Liver (tissue), 9 donors: Measurements from ENCODE around the gene PC. TPM values are rescaled to one million over a fixed set of nuclear protein-coding genes. Genes with fewer than 3 reads are reported as not detected.

Experiments used
- DNase-seq: peaks from one replicate; pipeline ENCODE4 v3.0.0-alpha.2; 2017; ENCODE audit warnings: low spot score
- H3K27ac ChIP-seq, 2 donors: one replicate each; pipeline ENCODE4 v1.7.0; 2013; ENCODE audit warnings: inconsistent platforms in 2 of 2, low read length in 2 of 2, control low read depth in 1 of 2, low read depth in 1 of 2, mild to moderate bottlenecking in 1 of 2
- H3K27me3 ChIP-seq, 4 donors: one replicate each; pipeline versions ENCODE4 v1.6.1 to v1.7.0; 2013; ENCODE audit warnings: low read length in 3 of 4, inconsistent platforms in 1 of 4, mild to moderate bottlenecking in 1 of 4, moderate library complexity in 1 of 4; ENCODE audit not compliant: control insufficient read depth in 4 of 4, insufficient read depth in 4 of 4
- H3K36me3 ChIP-seq, 4 donors: one replicate each; pipeline versions ENCODE4 v1.6.1 to v1.7.0; 2013; ENCODE audit warnings: low read length in 3 of 4, mild to moderate bottlenecking in 3 of 4, low read depth in 1 of 4, moderate library complexity in 1 of 4; ENCODE audit not compliant: control insufficient read depth in 4 of 4, insufficient read depth in 3 of 4
- H3K4me1 ChIP-seq, 4 donors: one replicate each; pipeline versions ENCODE4 v1.6.1 to v1.7.0; 2013; ENCODE audit warnings: low read length in 3 of 4, mild to moderate bottlenecking in 3 of 4, moderate library complexity in 1 of 4; ENCODE audit not compliant: control insufficient read depth in 4 of 4, insufficient read depth in 4 of 4
- H3K4me3 ChIP-seq, 3 donors: one replicate each; pipeline versions ENCODE4 v1.6.1 to v1.7.0; 2013; ENCODE audit warnings: low read length in 3 of 3, control low read depth in 1 of 3, low read depth in 1 of 3, mild to moderate bottlenecking in 1 of 3
- H3K9ac ChIP-seq, 2 donors: one replicate each; pipeline ENCODE4 v1.7.0; 2013; ENCODE audit warnings: low read length in 2 of 2, mild to moderate bottlenecking in 2 of 2, moderate library complexity in 2 of 2, control low read depth in 1 of 2, low read depth in 1 of 2
- H3K9me3 ChIP-seq, 4 donors: one replicate each; pipeline versions ENCODE4 v1.6.1 to v1.7.0; 2013; ENCODE audit warnings: low read length in 3 of 4; ENCODE audit not compliant: control insufficient read depth in 4 of 4
- ATF3 ChIP-seq: IDR thresholded peaks from 2 replicates; pipeline ENCODE4 v1.6.1; 2016; ENCODE audit warnings: antibody characterized with exemption
- CTCF ChIP-seq: fragments of 150-350 bp; IDR thresholded peaks from 2 replicates; pipeline ENCODE4 v1.5.1; 2017; ENCODE audit warnings: improper control_type of control experiment, low read depth, low read length; ENCODE audit not compliant: missing input control
- EGR1 ChIP-seq, 2 donors: IDR thresholded peaks; 2 replicates each; pipeline ENCODE4 v1.6.1; 2016 to 2018; ENCODE audit warnings: antibody characterized with exemption in 2 of 2, low read depth in 2 of 2
- FOXA1 ChIP-seq: IDR thresholded peaks from 2 replicates; pipeline ENCODE4 v1.6.1; 2016; ENCODE audit warnings: antibody characterized with exemption
- FOXA2 ChIP-seq: IDR thresholded peaks from 2 replicates; pipeline ENCODE4 v1.6.1; 2016; ENCODE audit warnings: antibody characterized with exemption
- GABPA ChIP-seq, 2 donors: IDR thresholded peaks in 1 of 2; conservative IDR thresholded peaks in 1 of 2; 2 replicates each; pipeline ENCODE4 v1.6.1; 2016; ENCODE audit warnings: antibody characterized with exemption in 2 of 2, mild to moderate bottlenecking in 1 of 2, moderate library complexity in 1 of 2
- HNF4A ChIP-seq, 2 donors: conservative IDR thresholded peaks; 2 replicates each; pipeline ENCODE4 v1.6.1; 2016; ENCODE audit warnings: antibody characterized with exemption in 2 of 2, mild to moderate bottlenecking in 2 of 2
- HNF4G ChIP-seq: IDR thresholded peaks from 2 replicates; pipeline ENCODE4 v1.6.1; 2016; ENCODE audit warnings: antibody characterized with exemption
- JUND ChIP-seq, 2 donors: IDR thresholded peaks; 2 replicates each; pipeline ENCODE4 v1.6.1; 2016; ENCODE audit warnings: antibody characterized with exemption in 2 of 2
- MAX ChIP-seq: IDR thresholded peaks from 2 replicates; pipeline ENCODE4 v1.6.1; 2016; ENCODE audit warnings: antibody characterized with exemption
- NR2F2 ChIP-seq: IDR thresholded peaks from 2 replicates; pipeline ENCODE4 v1.6.1; 2016; ENCODE audit warnings: antibody characterized with exemption
- RAD21 ChIP-seq, 2 donors: IDR thresholded peaks; 2 replicates each; pipeline ENCODE4 v1.6.1; 2016; ENCODE audit warnings: antibody characterized with exemption in 2 of 2, mild to moderate bottlenecking in 2 of 2
- REST ChIP-seq: IDR thresholded peaks from 2 replicates; pipeline ENCODE4 v1.6.1; 2016; ENCODE audit warnings: antibody characterized with exemption, mild to moderate bottlenecking
- RXRA ChIP-seq, 2 donors: IDR thresholded peaks; 2 replicates each; pipeline ENCODE4 v1.6.1; 2017 to 2018; ENCODE audit warnings: antibody characterized with exemption in 2 of 2, mild to moderate bottlenecking in 1 of 2
- SP1 ChIP-seq: IDR thresholded peaks from 2 replicates; pipeline ENCODE4 v1.6.1; 2018; ENCODE audit warnings: antibody characterized with exemption, mild to moderate bottlenecking
- TAF1 ChIP-seq: conservative IDR thresholded peaks from 2 replicates; pipeline ENCODE4 v1.6.1; 2016; ENCODE audit warnings: antibody characterized with exemption, mild to moderate bottlenecking
- YY1 ChIP-seq: IDR thresholded peaks from 2 replicates; pipeline ENCODE4 v1.6.1; 2016; ENCODE audit warnings: antibody characterized with exemption, mild to moderate bottlenecking
- ZBTB33 ChIP-seq: IDR thresholded peaks from 2 replicates; pipeline ENCODE4 v1.6.1; 2016; ENCODE audit warnings: antibody characterized with exemption
- whole genome bisulfite sequencing: extraction: QIAGEN DNeasy Blood & Tissue Kit; methylation state at CpG from one replicate; pipeline ENCODE4 v1.1.7; 2013; 5-methylcytosine and 5-hydroxymethylcytosine counted together
- polyA plus RNA-seq, 2 donors: library from polyadenylated mRNA; stranded (reverse) in 1 of 2; unstranded in 1 of 2; fragments of 200-250 nt in 1 of 2; fragments of >200 nt in 1 of 2; fragmentation: Nextera tagmentation in 1 of 2; extraction: Ambion mirVana in 1 of 2; gene quantifications; one replicate each; pipeline versions ENCODE4 v1.2.1 to v1.2.3, GENCODE V29; 2013 to 2015
- total RNA-seq, 2 donors: library from RNA; depleted of rRNA; stranded (reverse); fragments of >200 nt; gene quantifications; one replicate each; pipeline ENCODE4 v1.2.3, GENCODE V29; 2014
- donor health status: healthy.
- donor health status: healthy.
- donor health status: healthy.
- donor health status: healthy.
- donor health status: healthy.

The PC gene
- total and polyA plus RNA-seq, 4 donors = 144 to 583 (median 296) TPM

- no peaks in the 10 kb centered on the region for H3K36me3 ChIP-seq
- no peak overlapping the region for H3K9ac ChIP-seq
- no peak overlapping the region for H3K27ac ChIP-seq
- 94% methylated on average over 4 of the region's 4 CpGs for WGBS
- H3K4me1 ChIP-seq = no peaks in the 10 kb centered on the region
- no peak for DNase-seq
- no peak overlapping the region for H3K4me3 ChIP-seq
- H3K9me3 ChIP-seq = no peaks in the 10 kb centered on the region
- no peak for TF ChIP-seq HNF4A (conservative IDR thresholded peaks at IDR 0.05)
- TF ChIP-seq NR2F2 = no peak
- no peak for TF ChIP-seq CTCF
- TF ChIP-seq FOXA2 = no peak
- no peak for TF ChIP-seq SP1
- no peak for TF ChIP-seq REST
- no peak for TF ChIP-seq HNF4G
- TF ChIP-seq MAX = no peak
- no peak for TF ChIP-seq ZBTB33
- TF ChIP-seq JUND (IDR thresholded peaks at IDR 0.05) = no peak
- TF ChIP-seq RAD21 (IDR thresholded peaks at IDR 0.05) = no peak
- no peak for TF ChIP-seq FOXA1
- TF ChIP-seq TAF1 = no peak
- TF ChIP-seq EGR1 (IDR thresholded peaks at IDR 0.05; ENCODE audit: low read depth in 2 of 2) = no peak
- TF ChIP-seq RXRA (IDR thresholded peaks at IDR 0.05) = no peak
- TF ChIP-seq YY1 = no peak
- no peak for TF ChIP-seq GABPA (IDR thresholded peaks at IDR 0.05 in 1 of 2, conservative IDR thresholded peaks at IDR 0.05 in 1 of 2)
- TF ChIP-seq ATF3 = no peak
- no peaks in the 10 kb centered on the region for H3K27me3 ChIP-seq
Measured at GRCh38 chr11:66823700-66824099, 134.5 kb downstream of the PC start.

- Histone ChIP-seq H3K4me3 (no peak overlapping the region), H3K27me3 (no peaks in the 10 kb centered on the region), H3K27ac (no peak overlapping the region), H3K4me1 (no peaks in the 10 kb centered on the region), H3K9ac (no peak overlapping the region), H3K9me3 (no peaks in the 10 kb centered on the region), H3K36me3 (no peaks in the 10 kb centered on the region)
- no peak for DNase-seq
- 87% methylated on average over 3 of the region's 3 CpGs for WGBS
- TF ChIP-seq RAD21 (IDR thresholded peaks at IDR 0.05) (no peak), ZBTB33 (no peak), ATF3 (no peak), FOXA1 (no peak), JUND (IDR thresholded peaks at IDR 0.05) (no peak), HNF4A (conservative IDR thresholded peaks at IDR 0.05) (no peak), GABPA (IDR thresholded peaks at IDR 0.05 in 1 of 2, conservative IDR thresholded peaks at IDR 0.05 in 1 of 2) (no peak), YY1 (no peak), MAX (no peak), RXRA (IDR thresholded peaks at IDR 0.05) (no peak), TAF1 (no peak), SP1 (no peak), EGR1 (IDR thresholded peaks at IDR 0.05; ENCODE audit: low read depth in 2 of 2) (no peak), NR2F2 (no peak), FOXA2 (no peak), HNF4G (no peak), CTCF (no peak)
Measured at GRCh38 chr11:66820901-66821300, 137.3 kb downstream of the PC start.
